HG03457 (cell line): ENCODE data around the gene TMEM151B.
A peak's percentile ranks its signal among the peaks of the same experiment; 100 is the strongest.

ENCODE experiments used
- ATAC-seq: cut with Tn5 transposase; IDR thresholded peaks from one replicate; pipeline ENCODE4 v1.9.1; 2021; ENCODE audit warnings: moderate number of reproducible peaks; ENCODE audit not compliant: unreplicated experiment

The TMEM151B gene

GRCh38 chr6:44263354-44264100 is 6.7 kb upstream of the TMEM151B start:
- no peak for ATAC-seq

DNA sequence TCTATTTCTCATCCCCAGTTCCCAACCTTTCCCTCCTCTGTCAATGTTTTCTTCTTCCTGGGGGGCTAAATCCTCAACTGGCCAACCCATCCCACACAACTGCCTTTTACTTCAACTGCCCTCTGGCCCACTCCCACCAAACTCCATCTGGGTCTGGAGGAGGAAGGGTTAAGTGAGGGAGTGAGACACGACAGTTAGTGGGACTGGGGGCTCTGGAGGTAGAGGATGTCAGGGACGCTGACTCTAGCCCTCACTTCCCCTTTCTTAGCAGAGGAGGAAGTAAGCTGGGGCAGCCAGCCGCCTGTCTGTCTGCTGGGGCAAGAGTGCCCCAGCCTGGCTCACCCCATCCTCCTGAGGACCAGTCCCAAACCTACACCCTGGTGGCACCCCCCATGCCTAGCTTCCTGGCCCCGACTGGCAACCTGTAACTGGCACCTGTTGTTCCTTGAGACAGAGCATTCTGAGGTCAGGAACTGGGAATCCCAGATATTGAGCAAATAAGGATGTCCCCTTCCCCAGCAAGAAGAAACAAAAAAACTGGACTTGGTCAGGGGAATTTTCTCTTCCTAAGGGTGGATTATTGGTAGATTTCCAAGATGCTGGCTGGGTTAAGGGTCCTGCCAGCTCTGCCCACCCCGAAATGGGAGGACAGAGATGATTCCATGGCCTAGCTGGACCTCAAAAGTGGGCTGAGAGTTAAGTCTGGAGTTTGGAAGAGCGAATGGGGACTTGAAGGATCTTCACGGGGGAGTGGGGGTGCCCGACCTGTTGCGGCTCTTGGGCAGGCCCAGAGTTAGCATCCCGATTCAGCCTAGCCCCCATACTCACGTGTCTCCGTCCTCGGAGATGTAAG is 5.9 kb upstream of the TMEM151B start:
- no peak for ATAC-seq

- ATAC-seq, result peak; percentile 32
These were observed 5.1 kb upstream of the TMEM151B start, which contains the start of gene NFKBIE for GRCh38 chr6:44265007-44265721. NFKBIE (minus strand) TSS chr6:44265551; CDS start chr6:44265346, 205 bp downstream.

- no peak for ATAC-seq
These were observed 4.5 kb upstream of the TMEM151B start for GRCh38 chr6:44265722-44266233.

GRCh38 chr6:44266347-44266746 is 3.9 kb upstream of the TMEM151B start:
- ATAC-seq, result no peak

- ATAC-seq, result no peak
These were observed 3.0 kb upstream of the TMEM151B start for GRCh38 chr6:44267252-44267651.

DNA sequence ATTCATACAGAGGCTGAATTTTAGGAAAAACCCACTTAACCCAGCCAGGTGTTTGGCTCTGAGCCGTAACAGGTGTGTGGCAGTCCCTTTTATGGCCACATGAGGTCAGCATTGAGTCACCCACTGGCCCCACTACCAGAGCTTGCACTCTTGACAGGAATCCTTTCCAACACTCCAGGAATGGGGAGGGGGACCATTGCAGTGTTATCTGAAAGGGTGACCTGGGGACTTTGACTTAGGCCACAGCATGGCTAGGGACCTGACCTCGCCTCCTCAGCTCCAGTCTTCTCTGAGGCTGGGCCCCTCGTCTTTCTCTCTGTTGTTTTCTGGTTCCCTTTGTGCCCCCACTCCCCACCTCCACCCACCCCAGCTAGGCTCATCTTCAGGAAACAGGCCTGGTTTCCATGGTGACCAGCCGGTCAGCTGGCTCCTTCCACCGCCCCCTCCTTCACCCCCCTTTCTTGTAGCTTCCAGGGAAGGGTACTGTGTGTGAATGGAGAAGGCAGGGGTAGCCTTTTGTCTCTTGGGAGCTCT is 2.1 kb upstream of the TMEM151B start:
- ATAC-seq, result no peak

GRCh38 chr6:44269178-44269920 is 901 bp upstream of the TMEM151B start:
- ATAC-seq, result no peak

DNA sequence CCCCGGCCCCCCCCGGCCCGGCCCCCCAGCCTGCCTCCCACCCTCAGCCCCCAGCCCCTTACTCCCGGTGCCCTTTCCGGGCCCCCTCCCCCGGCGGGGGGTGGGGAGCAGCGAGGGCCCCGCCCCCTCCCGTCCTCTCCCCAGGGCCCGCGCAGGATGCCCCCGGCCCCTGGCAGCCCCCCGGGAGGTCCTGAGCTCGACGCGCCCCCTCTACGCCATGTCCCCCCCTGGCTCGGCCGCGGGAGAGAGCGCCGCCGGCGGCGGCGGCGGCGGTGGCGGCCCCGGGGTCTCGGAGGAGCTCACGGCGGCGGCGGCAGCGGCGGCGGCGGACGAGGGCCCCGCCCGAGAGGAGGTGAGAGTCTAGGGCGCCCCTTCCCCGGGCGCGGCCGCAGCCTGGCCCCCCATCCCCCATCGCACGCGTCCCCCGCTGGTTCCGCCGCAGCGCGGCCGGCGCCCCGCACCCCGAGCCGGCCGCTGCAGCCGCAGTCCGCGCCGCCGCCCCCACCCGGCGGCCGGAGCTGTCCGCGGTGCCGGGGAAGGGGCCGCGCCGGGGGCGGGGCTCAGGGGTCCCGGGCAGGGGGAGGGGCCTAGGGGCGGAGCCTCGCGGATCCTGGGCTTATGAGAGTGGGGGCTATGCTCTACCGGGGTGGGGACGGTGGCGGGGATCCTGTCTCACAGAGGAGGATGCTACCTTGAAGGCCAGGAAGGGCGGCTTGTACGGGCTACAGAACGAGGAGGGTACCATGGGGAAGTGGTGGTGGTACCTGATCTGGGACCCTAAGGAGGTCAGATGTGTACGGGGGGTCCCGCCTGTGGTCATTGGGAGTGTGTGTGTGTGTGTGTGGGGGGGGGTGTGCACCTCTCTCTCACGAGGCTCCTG is 516 bp downstream of the TMEM151B start:
- no peak for ATAC-seq

DNA sequence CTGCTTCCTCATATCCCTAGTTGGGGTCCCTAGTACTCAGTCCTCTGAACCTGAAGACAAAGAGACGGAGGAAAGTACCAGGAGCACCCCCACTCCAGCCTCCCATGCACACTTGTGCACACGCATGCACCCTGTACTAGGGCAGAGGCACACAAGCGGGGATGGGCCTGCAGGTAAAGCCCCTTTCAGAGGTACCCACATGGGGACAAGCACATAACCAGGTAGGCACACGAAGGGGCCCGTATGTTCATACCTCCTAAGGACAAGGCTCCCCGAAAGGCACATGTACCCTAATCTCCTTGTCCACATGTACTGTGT is 1.1 kb downstream of the TMEM151B start:
- no peak for ATAC-seq

- no peak for ATAC-seq
These were observed 1.7 kb downstream of the TMEM151B start for GRCh38 chr6:44271914-44272313.

DNA sequence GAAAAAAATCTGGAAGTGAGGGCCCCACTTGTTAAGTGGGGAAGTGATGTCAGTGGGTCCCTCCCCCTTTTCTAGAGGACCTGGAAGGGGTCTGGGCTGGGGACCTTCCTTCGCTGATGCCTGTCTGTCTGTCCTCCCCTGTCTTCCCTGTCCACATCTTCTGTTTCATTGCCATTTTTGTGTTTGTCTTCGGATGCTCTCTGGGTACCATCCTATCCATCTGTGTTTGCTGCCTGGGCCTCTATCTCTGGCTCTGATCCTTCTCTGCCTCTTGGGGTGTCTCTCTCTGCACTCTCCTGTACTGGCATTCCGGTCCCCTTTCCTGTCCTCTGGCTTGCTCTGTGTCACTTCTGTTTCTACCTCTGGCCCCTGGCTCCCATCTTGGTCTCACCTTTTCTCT is 2.3 kb downstream of the TMEM151B start:
- ATAC-seq, result no peak

GRCh38 chr6:44272999-44273566 is 2.8 kb downstream of the TMEM151B start:
- no peak for ATAC-seq

DNA sequence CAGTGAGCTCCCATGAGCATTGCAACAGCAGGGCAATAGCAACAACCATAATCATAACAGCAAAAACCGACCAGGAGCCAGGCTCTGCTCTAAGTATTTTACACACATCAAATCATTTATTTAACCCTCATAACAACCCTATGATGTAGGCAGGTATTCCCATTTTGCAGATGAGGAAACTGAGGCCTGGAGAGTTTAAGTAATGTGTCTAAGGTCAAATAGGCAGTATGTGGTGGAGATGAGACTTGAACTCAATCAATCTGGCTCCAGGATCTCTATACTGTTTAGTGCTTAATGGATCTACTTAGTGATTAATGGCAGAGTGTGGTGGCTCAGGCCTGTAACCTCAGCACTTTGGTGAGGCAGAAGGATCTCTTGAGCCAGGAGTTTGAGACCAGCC is 3.4 kb downstream of the TMEM151B start:
- ATAC-seq, result no peak

- ATAC-seq, result no peak
These were observed 5.1 kb downstream of the TMEM151B start for GRCh38 chr6:44275271-44275748.

DNA sequence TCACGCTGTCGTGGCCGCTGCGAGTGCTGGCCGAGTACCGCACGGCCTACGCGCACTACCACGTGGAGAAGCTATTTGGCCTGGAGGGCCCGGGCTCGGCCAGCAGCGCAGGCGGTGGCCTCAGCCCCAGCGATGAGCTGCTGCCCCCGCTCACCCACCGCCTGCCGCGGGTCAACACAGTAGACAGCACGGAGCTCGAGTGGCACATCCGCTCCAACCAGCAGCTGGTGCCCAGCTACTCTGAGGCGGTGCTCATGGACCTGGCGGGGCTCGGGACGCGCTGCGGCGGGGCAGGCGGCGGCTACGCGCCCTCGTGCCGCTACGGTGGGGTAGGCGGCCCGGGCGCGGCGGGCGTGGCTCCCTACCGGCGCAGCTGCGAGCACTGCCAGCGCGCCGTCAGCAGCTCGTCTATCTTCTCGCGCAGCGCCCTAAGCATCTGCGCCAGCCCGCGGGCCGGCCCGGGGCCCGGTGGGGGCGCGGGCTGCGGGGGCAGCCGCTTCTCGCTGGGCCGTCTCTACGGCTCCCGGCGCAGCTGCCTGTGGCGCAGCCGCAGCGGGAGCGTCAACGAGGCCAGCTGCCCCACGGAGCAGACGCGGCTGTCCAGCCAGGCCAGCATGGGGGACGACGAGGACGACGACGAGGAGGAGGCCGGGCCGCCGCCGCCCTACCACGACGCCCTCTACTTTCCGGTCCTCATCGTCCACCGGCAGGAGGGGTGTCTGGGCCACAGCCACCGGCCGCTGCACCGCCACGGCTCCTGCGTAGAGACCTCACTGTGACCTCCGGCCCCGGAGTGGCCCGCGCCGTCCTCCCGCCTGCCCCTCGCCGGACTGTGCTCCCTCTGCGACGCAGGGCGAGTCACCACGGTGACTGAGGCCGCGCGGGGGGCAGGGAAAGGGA is 5.7 kb downstream of the TMEM151B start:
- no peak for ATAC-seq

DNA sequence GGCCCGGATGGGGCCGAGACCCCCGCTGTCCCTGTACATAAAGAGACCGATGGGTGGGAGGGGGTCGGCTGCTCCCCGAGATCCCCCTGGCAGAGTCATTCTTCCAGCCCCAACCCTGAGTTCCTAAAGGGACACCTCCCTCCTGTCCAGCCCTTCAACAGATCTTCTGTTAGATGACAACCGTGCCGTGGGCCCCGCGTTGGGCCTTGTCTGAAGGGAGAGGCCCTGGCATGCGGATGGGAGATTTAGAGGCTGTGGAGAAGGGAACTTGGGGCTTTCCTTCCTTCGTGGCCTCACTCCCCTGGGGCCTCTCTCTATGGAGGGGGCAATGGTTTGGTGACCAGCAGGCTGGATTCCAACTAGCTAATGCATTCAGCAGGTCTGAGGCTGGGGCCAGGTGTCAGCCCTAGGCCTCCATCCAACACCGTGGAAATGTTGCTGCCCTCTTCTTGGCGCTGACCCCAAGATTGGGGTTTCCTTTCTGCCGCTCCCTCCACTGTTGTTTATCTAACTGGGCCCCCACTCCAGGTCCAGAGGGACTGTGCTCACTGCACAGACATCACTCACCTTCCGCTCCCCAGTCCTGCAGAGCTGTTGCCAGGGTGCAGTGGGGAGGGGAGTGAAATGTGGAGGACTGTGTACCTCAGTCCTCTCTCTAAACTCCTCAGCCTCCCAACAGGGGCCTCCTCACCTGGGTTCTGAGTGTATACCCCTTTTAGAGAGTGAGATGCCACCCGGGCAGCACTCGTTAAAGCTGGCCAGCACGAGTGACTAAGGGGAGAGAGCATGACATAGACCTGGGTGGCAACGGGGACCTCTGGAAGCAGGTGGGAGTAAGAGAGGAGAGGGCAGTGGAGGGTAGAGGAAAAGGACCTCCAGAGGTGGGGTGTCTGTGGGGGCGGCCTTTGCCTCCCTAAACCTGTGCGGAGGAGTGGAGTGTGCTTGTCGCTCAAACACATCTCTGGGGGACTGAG is 6.7 kb downstream of the TMEM151B start:
- ATAC-seq, result no peak
